NCI-H2107 (cell line): ENCODE measurements around the gene TBATA.

Experiments used
- DNase-seq: peaks from one replicate; lab custom pipeline; 2025; lab: John Stamatoyannopoulos, UW

Gene TBATA

GRCh38 chr10:70809011-70809611 is 23.9 kb upstream of the TBATA start:
- no peak for DNase-seq

DNA sequence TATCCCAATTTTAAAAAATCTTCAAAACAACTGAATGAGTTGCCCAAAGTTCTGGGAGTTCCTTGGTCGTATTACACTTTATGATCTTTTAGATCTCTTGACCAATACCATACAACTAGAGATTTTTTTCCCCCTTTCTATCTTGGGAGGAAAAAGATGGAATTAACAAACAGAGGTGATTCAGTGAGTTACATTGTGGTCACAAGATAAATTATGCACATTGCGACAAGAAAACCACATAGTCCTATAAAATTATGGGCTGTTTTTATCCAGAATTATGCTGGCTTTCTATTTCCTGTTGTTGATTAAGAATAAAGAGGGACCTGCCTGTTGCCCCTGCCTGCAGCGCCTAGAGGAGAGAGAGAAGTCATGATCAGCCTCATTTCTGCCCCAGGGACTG is 22.4 kb upstream of the TBATA start:
- no peak for DNase-seq

DNA sequence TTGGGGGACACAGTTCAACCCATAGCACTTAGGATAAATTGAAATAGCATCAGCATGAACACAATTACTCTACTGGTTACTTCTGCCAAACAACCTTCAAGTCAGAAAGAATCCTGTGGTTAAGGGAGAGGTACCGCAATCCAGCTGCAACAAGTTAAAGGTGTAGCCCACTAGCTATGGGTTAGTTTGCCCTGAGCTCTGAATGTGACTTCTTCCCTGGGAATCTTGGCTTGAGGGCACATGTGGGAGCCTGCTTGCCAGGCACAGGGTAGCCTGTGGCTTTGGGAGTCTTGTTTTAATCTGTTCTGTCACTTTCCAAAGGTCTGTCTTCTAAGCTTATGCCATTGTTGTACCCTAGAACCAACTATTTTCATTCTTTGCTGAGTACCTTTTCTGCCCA is 21.7 kb upstream of the TBATA start:
- no peak for DNase-seq

DNA sequence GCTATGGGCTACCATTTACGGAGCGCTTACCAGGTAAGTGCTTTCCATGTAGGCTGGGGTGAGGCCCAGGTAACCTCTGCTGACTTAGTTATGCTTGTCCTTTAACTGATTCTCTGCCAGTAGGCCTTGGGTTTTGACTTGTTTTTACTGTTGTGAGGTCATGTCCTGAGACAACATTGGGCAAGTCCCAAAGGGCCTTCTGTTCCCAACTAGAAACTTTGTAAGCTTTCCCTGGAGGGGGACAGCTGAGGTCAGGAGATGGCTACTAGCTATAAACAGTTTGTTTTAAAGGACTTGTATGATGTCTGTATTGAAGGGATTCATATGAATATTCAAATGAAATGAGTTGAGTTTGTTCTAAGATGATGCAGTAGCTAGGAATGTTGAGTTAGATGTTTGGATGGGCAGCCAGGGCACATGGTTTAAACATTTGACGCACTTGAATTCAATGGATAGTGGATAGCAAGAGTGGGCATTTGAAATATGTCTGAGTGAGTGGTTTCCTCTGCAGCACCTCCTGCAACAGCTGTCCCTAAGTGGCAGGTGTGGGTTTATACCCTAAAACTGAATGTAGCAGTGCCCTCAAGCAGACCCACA is 20.5 kb upstream of the TBATA start:
- no peak for DNase-seq

GRCh38 chr10:70804421-70804808 is 19.2 kb upstream of the TBATA start:
- no peak for DNase-seq

DNA sequence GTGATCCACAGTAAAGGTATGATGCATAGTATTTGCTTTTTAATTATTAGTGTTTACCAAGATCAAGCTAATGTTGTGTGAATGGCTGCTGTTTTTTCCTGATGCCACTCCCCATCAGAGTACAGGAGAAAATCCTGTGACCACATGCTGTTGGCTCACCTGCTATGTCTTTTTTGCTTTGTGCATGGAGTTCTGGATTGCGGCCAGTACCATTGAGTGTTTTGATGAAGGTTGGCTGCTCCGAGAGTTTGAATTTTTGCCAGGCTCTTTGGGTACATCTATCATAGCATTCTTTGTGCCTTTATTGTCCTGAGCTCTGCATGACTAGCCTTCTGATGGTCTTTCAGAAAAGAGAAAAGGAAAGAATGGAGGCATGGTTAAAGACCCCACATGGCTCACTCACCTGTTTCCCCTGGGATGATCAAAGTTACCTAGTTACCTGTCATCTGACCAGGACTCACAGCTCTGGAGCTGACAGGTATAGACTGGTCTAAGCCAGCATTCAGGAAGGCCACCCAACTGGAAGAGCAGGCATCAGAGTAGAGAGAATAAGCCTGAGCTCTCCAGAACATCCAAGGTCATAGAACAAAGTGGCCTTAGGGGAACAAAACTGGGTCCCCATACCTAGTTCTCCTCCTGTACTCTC is 18.7 kb upstream of the TBATA start:
- DNase-seq: peak; percentile 67

DNA sequence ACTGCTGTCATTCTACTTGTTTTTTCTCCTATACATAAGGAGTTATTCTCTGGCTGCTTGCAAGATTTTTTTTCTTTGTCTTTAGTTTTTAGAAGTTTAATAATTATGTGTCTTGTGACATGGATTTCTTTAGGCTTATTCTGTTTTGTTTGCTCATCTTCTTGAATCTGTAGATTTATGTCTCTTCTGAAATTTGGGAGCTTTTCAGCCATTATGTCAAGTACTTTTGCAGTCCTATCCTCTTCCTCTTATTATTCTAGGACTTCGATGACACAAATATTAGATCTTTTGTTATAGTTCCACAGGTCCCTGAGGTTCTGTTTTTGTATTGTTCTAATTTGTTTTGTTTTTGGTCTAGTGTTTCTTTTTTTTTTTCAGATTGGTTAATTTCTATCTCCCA is 16.7 kb upstream of the TBATA start:
- no peak for DNase-seq

- DNase-seq: no peak
Observed at GRCh38 chr10:70799124-70799523, 13.9 kb upstream of the TBATA start.

- DNase-seq: no peak
Observed at GRCh38 chr10:70797840-70798239, 12.7 kb upstream of the TBATA start.

DNA sequence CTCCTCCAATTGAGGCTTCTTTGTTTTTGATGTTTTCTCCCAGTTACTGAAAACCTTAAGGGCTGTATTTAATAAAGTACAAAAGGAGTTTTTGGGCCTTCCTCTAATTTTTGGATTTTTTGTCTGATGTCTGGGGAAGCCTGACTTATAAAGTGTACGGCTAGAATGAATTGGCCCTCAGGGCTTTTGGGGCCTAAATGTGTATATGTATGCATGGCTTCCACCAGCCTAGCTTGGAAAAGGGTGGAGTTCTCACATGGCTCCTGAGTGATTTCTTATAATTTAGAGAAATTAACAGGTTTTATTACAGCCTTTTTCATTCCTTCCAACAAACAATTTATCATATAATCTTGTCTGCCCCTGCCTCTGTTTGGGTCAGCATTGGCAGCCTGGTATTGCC is 10.4 kb upstream of the TBATA start:
- DNase-seq: no peak

GRCh38 chr10:70791386-70792039 is 6.3 kb upstream of the TBATA start:
- no peak for DNase-seq

DNA sequence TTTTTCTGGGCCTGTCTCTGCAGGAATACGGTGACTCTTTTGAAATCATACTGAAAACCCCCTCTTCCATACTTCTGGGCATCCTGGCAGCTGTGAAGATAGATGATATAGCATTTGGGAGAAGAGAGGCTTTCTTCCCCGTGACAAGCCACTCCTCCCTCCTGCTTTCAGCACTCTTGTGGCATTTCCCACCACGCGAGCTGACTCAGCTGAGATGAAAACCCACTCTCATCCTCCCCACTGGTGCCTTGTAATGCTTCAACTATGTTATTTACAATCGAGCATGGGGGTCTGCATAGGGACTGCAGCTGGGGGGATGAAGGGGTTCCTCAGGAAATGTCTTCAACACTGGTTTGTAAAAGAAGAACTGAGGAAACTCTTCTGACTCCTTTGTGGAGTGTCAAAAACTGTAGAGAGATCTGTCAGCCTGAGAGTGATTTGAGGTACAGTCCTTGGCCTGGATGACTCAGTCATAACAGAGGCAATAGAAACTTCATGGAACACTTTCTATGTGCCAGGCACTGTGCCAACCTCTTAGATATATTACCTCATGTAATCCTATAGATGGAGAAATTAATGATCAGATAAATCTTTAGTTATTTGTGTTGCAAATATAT is 1.7 kb upstream of the TBATA start:
- DNase-seq: no peak

DNA sequence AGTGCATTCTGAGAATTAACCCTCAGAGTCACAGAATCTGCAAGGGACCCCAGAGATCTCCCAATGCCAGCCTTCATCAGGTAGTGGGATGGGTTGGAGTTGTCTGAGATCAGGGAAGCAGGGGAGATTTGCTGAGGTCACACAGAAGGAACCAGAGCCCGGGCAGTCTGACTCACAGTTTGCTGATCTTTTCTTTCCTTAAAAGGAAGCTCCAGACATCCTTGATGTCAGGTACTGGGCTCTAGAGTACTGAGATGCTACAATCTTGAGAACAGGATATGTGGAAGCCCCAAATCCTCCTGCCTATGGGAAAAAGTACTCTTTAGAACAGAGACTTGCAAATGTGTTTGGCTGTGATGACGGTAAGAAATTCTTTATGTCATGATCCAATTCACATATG is 706 bp downstream of the TBATA start:
- DNase-seq: no peak

- DNase-seq: no peak
Observed at GRCh38 chr10:70784016-70784415, 1.2 kb downstream of the TBATA start.

DNA sequence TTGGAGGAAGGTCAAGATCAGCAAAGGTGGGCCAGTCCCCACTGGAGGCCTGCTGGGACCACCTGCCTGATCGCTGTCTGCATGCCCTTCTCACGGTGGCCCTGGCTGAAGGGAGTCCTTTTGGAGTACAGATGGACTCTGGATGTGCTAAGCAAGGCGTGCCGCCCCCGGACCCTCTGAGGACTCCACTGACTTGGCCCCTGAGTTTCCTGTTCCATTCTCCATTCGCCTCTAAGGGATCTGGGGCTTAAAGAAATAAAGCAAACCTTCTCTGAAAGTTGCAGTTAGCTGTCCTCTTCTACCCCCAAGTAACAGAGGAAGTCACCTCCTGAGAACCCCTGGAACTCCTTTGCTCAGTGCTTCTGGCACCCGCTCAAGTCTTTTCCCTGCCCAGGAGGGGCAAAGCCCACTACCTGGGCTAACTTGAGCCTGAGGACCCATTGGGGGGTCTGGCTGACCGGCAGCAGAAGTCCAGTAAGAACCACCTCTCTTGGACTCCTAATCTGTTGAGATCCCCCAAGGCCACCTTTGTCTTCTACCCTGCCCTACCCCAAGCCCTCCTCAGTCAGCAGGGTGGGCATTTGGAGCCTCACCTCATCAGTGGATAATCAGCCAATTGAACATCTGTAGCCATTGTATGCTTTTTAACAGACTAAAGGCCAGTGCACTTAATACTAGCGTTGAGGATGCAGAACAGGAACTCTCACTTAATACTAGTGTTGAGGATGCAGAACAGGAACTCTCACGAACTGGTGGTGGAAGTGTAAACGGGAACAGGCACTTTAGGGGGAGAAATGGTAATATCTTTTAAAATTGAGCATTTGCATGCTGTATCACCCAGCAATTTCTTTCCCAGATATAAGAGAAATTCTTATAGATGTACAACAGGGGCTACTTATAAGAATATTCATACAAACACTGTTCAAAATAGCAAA is 2.2 kb downstream of the TBATA start:
- no peak for DNase-seq

DNA sequence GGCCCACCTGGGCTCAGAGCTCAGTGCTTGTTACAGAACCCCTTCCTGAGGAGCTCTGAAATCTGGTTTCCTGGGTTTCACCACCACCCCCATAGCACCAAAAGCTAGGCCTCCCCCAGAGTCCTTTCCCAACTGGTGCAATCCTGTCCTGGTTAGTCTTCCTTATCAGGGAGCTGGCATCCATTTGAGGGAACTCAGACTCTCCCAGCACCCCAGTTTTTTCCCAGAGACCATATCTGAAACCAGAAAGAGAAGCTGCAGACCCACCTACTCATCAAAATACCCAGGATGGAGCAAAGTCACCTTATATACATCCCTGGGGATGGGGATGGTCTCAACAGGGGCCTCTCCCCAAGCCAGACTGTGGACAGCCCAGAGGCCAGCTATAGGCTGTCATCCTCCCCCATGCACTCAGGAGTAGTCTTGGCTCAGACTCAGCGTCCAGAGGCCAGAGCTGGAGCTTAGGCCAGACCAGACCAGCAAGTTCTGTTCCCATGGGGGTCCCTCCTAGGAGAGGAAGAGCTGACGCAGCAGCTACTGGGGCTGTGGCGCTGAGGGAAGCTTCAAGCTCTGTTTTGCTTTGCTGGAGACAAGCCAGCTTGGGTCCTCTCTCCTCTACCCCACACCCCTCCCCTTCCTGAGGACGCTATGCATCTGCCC is 3.0 kb downstream of the TBATA start:
- no peak for DNase-seq

DNA sequence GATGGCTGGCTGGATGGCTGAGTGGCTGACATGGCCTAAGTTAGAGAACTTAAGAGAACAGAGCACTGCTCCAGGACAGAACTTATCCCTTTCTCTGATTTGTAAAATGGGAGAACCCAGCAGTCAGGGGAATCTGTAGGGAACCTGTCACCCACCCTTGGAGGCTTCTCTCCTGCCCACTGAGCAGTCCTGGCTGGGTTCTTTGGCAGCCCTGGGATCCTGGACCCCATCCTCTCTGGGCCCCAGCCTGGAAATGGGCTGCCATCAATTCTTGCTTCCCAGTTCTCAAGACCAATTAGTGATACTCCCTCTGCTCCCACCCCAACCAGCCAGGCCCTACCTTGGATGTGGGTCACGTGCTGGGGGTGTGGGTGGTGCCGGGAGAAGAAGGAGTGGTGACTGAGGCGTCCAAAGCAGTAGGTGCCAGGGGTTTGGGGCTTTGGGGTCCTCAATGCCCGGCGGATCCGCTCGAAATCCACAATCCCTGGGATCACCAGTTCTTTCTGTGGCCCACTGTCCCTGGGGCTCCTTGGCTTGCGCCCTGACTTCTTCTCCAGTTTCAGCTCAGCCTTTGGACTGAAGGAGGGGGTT is 3.6 kb downstream of the TBATA start:
- DNase-seq: no peak

DNA sequence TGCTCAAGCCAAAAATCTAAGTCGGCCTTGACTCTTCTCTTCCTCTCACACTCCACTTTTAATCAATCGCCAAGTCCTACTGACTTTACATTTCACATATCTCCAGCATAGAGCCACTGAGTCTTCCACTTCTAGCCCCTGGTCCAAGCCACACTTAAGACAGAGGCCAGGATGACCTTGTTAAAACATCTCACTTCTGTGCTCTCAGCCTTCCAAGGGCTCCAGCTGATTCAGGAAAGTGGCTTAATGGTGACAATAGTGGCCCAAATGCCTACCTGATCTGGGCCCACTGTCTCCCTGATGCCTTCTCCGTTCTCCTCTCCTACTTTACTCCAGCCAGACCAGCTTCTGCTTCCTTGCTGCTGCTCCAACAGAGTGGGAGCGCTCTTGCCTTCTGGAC is 4.4 kb downstream of the TBATA start:
- DNase-seq: no peak

DNA sequence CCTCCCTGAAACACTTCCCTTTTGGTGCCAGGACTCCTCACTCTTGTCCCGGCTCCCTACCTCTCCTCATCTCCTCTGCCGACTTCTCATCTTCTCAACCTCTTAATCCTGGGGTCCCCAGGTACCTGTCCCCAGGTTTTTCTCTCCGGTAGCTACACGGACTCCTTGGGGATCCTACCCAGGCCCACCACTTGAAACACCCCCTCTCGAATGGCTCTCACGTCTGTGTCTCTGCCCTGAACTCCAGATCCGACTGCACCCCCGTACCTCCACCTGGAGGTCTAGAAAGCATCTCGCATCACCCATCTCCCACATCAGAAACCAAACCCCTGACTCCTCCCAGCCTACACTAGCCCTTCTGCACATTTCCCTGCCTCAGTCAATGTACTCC is 4.8 kb downstream of the TBATA start:
- no peak for DNase-seq

GRCh38 chr10:70779511-70780369 is 5.4 kb downstream of the TBATA start:
- DNase-seq: no peak
